ENCODE data around the gene ZBTB7C. TPM values are rescaled to one million over a fixed set of nuclear protein-coding genes. Genes with fewer than 3 reads are reported as not detected.

ZBTB7C gene
- total RNA-seq, 1 experiment from 2014 or later: 0.33 TPM

GRCh38 chr18:48260237-48260636, 148.9 kb downstream of the ZBTB7C start:
- H2BK5ac ChIP-seq (ENCODE audit: insufficient read length, low read length): no peak overlapping the region
- Mint-ChIP-seq H3K27me3 (ENCODE audit: low read depth) (no peaks in the 10 kb centered on the region; the same call in 1 of the 2 replicates), H3K9me3 (peaks cover 4 to 7% of the 10 kb centered on the region in 2 experiments; a peak in 3 of 5 replicates), H3K27ac (no peak overlapping the region), H3K4me1 (no peaks in the 10 kb centered on the region), H3K4me3 (no peak overlapping the region), H3K36me3 (ENCODE audit: insufficient read depth in 1 of 3, low read depth in 3 of 3) (peaks cover 0 to 8% (median 0%) of the 10 kb centered on the region in 3 experiments; a peak in 2 of 7 replicates)
- H2BK20ac ChIP-seq (ENCODE audit: low read depth, low read length, poor library complexity, severe bottlenecking): no peak overlapping the region
- no peaks in the 10 kb centered on the region for H3K4me1 ChIP-seq (ENCODE audit: insufficient read depth, low read length)
- no peak overlapping the region for H3K14ac ChIP-seq (ENCODE audit: insufficient read depth, low read length)
- no peak overlapping the region for H3K9ac ChIP-seq (ENCODE audit: extremely low read depth, insufficient read length, low read length)
- WGBS (ENCODE audit: extremely low coverage, insufficient read length, low lambda C conversion rate): no CpG with 5 or more reads among the region's 2 CpGs
- no peak overlapping the region for H4K5ac ChIP-seq (ENCODE audit: insufficient read length, low read depth, low read length)
- H4K20me1 ChIP-seq (ENCODE audit: control insufficient read depth, insufficient read depth, insufficient read length): no peaks in the 10 kb centered on the region
- H3K4me2 ChIP-seq (ENCODE audit: insufficient read depth, insufficient read length, low read length): no peak overlapping the region
- no peak overlapping the region for H3K23ac ChIP-seq (ENCODE audit: insufficient read length, low read depth, low read length)
- H3K23me2 ChIP-seq (ENCODE audit: insufficient read length, low read depth, low read length, poor library complexity, severe bottlenecking): no peaks in the 10 kb centered on the region
- H2BK12ac ChIP-seq (ENCODE audit: insufficient read length, low read depth, low read length): no peak overlapping the region
- no peaks in the 10 kb centered on the region for H3K79me2 ChIP-seq (ENCODE audit: insufficient read depth, low read length)
- H2AFZ ChIP-seq (ENCODE audit: low read length): no peak overlapping the region
- no peak overlapping the region for H3T11ph ChIP-seq (ENCODE audit: low read length)
- H4K8ac ChIP-seq (replicated peaks; ENCODE audit: insufficient read length, low read depth, low read length): no peak overlapping the region
- H3K4ac ChIP-seq (ENCODE audit: low read depth, low read length): no peak overlapping the region
- H3K18ac ChIP-seq (ENCODE audit: insufficient read length, low read depth, low read length): no peak overlapping the region
- H3K27me3 ChIP-seq (ENCODE audit: insufficient read depth, low read length): no peaks in the 10 kb centered on the region
- H3K27ac ChIP-seq (ENCODE audit: insufficient read length, low read depth, low read length): no peak overlapping the region
- no peak overlapping the region for H3K56ac ChIP-seq (ENCODE audit: insufficient read length, low read depth, low read length)
- H4K91ac ChIP-seq (ENCODE audit: insufficient read length, low read depth, low read length): no peak overlapping the region
- H2BK15ac ChIP-seq (ENCODE audit: low read depth, low read length): no peak overlapping the region
- no peak overlapping the region for H2AK5ac ChIP-seq (ENCODE audit: insufficient read length, low read length)
- H3K9me3 ChIP-seq (ENCODE audit: control insufficient read depth, low read depth, low read length): no peaks in the 10 kb centered on the region
- H2BK120ac ChIP-seq (ENCODE audit: low read depth, low read length, poor library complexity, severe bottlenecking): no peak overlapping the region
- no peak for DNase-seq
- H3K79me1 ChIP-seq (ENCODE audit: insufficient read depth, low read depth, low read length, poor library complexity, severe bottlenecking): no peaks in the 10 kb centered on the region
- TF ChIP-seq CTCF (conservative IDR thresholded peaks at IDR 0.05): no peak

All from H9 (cell line).